GM12874 (cell line): ENCODE data around the gene STK32A.

Experiments
- TF ChIP-seq, protein P1 (sequence below): IDR thresholded peaks from 2 replicates; pipeline ENCODE4 v1.5.1; 2011; ENCODE audit warnings: low read depth, mild to moderate bottlenecking, control low read depth, low read length, moderate library complexity; ENCODE audit not compliant: insufficient read depth

STK32A gene

DNA sequence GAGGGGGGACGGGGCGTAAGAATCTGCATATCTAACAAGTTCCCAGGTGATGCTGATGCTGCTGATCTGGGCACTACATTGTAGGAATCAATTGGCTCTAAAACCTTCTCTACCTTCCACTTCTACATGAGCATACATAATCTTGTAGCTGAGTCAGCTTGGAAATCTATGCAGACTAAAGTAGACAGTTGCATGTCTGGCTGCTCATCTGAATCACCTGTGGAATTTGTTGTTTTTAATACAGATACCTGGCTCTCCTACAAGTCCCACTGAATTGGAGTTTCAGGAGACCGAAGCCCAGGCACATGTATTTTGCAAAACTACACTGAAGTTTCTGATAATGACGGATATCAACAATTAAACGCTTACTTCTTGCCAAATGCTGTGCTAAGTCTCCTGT is 113.6 kb downstream of the STK32A start:
- TF ChIP-seq, protein P1, sequence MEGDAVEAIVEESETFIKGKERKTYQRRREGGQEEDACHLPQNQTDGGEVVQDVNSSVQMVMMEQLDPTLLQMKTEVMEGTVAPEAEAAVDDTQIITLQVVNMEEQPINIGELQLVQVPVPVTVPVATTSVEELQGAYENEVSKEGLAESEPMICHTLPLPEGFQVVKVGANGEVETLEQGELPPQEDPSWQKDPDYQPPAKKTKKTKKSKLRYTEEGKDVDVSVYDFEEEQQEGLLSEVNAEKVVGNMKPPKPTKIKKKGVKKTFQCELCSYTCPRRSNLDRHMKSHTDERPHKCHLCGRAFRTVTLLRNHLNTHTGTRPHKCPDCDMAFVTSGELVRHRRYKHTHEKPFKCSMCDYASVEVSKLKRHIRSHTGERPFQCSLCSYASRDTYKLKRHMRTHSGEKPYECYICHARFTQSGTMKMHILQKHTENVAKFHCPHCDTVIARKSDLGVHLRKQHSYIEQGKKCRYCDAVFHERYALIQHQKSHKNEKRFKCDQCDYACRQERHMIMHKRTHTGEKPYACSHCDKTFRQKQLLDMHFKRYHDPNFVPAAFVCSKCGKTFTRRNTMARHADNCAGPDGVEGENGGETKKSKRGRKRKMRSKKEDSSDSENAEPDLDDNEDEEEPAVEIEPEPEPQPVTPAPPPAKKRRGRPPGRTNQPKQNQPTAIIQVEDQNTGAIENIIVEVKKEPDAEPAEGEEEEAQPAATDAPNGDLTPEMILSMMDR: no peak

DNA sequence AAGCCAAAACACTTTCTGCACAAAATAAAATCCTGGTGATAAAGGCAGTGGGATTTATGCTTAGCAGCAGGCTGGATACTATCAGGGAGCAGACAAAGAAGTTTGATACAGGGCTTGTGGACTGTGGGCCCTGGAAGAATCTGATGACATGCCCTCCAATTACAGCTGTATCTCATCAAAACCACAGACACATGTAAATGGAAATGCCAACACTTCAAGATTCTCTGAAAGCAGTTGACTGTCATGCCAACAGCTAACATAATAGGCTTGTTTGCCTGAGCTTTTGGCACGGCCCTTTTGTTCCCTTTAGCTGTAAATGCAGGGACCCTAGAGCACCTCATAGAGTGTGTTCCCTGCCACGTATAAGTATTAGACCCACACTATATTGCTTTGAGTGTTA is 114.4 kb downstream of the STK32A start:
- TF ChIP-seq, protein P1: no peak

DNA sequence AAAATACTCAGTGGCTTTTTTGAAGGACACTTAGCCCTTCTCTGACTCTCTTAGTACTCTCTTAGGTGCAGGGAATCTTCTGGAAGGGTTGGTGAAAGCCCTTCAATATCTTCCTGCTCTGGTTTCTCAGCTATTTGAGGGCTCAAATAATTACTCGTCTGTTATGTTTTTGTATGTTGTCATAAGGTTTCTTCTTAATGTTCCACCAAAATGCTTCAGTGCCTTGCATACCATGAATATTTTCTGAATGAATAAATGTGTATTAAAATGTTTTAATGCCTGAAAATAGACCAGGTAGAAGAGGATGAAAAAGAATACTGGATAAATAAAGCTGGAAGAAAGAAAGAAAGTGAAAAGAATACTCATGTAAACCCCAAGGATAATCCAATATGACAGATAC is 124.3 kb downstream of the STK32A start:
- TF ChIP-seq, protein P1: no peak

DNA sequence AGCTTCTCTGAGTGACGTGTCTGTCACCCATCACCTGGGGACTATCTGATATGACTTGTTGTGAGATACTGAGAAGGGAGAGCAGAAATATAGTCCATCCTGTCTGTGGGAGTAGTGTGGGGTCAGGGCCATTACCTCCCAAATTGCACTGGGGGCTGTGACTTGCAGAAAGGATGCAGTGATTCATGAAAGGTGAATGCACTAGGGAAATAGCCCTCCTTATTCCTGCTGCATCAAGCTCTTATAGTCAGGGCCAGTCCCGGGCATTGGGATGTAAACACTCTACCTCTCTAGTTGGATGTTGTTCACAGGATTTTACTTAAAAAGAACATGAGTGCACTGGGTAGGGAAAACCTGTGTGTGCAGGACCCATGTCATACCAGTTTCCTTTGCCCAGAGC is 124.8 kb downstream of the STK32A start:
- TF ChIP-seq, protein P1: no peak

DNA sequence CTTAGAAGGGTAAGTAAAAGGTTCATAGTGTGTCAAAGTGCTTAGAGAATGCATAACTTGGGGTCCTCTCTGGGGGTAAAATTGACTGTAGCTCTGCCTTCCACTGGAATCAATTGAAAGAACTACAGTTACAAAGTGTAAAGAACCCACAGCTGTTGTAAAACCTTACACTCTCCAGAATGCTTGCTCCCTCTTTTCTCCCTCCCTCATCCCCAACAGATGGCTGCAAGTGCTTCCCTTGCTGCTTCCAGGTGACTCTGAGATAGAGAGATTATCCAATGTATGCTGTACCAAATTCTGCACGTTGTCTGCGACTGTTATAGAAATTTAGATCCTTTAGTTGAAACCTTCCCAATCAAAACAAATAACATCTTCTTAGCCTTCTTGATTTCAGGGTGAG is 126.0 kb downstream of the STK32A start:
- TF ChIP-seq, protein P1: no peak

DNA sequence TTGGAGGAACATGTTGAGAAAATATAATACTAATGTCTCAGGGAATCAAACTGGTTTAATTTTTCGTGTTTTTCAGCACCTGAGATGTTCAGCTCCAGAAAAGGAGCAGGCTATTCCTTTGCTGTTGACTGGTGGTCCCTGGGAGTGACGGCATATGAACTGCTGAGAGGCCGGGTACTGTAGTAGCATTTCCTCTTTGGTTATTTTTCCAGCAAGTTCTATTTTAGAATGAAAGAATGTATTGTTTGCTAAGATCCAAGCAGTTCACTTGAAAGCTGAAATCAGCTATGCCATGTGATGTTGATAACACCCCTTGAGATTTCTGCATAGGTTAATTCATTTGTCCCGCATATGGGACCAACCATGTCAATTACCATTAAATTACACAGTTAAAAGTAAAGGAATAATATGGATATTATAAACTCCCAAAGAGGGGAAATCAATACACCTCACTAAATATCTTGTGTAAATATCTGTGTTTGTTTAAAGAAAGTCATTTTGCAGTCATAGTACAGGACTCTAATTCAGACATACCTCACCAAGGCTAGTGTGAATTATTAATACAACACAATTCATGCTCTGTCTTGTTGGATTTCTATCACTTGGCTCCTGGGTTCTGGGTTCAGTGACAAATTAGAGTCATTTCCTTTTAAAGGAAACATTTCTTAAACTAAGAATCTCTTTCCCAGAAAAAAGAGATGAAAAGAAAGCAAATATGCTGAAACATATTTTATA is 126.8 kb downstream of the STK32A start:
- TF ChIP-seq, protein P1: no peak

DNA sequence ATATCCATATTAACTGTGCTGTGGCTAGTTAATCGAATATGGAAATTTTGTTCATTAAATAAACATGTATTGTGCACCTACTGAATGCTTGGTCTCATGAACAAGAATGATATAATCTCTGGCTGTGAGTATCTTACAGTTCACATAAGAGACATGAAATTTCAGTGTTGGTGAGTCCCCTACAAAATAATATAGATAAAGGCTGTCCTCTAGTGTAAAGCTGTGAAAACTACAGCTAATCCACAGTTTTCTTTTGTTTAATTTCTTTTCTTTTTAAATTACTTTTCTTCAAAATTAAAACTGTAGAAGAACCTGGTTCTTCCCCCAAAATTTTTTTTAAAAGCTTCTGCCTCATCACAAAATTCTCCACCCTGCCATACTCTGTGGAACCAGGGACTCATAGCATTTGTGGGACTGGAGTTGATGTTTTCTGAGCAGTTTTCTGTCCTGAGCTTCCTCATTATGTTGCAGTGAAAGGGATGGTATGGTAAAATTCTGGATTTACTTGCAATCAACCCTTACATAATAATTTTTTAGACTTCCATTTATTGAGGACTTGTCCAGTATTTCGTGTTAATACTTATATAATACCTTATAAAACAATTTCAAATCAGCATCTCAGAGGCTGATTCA is 135.0 kb downstream of the STK32A start:
- TF ChIP-seq, protein P1: no peak
